RWPE2 (cell line): ENCODE data around the gene SHROOM3.
A peak's percentile ranks its signal among the peaks of the same experiment; 100 is the strongest.

Experiments used
- ATAC-seq: fragments of 200-7000 bp; cut with Tn5 transposase; 3 replicates; pipeline ENCODE4 v1.9.1; 2021; ENCODE audit warnings: low read depth
- DNase-seq: peaks from one replicate; pipeline ENCODE4 v3.0.0-alpha.2; 2020; ENCODE audit warnings: low spot score
- H3K27ac ChIP-seq: fragments of 450-650 bp; 2 replicates; pipeline ENCODE4 v1.5.1; 2017; ENCODE audit warnings: mild to moderate bottlenecking; ENCODE audit not compliant: poor library complexity, severe bottlenecking
- H3K27me3 ChIP-seq: fragments of 250-450 bp; sonication (Bioruptor Pico); 2 replicates; pipeline ENCODE4 v1.5.1; 2021; ENCODE audit warnings: mild to moderate bottlenecking, moderate library complexity; ENCODE audit not compliant: insufficient read depth, poor library complexity, severe bottlenecking
- H3K36me3 ChIP-seq: fragments of 250-450 bp; sonication (Bioruptor Pico); 2 replicates; pipeline ENCODE4 v1.5.1; 2020; ENCODE audit warnings: low read depth, mild to moderate bottlenecking, moderate library complexity
- H3K4me1 ChIP-seq: fragments of 250-450 bp; sonication (Bioruptor Pico); 2 replicates; pipeline ENCODE4 v1.5.1; 2021; ENCODE audit warnings: mild to moderate bottlenecking, moderate library complexity; ENCODE audit not compliant: insufficient read depth, poor library complexity, severe bottlenecking
- H3K4me3 ChIP-seq: fragments of 250-450 bp; sonication (Bioruptor Pico); 2 replicates; pipeline ENCODE4 v1.5.1; 2021; ENCODE audit warnings: mild to moderate bottlenecking, moderate library complexity; ENCODE audit not compliant: severe bottlenecking
- H3K9me3 ChIP-seq: fragments of 250-450 bp; sonication (Bioruptor Pico); 2 replicates; pipeline ENCODE4 v1.5.1; 2021; ENCODE audit warnings: mild to moderate bottlenecking, moderate library complexity; ENCODE audit not compliant: severe bottlenecking
- CTCF ChIP-seq: fragments of 450-650 bp; IDR thresholded peaks from one replicate; pipeline ENCODE4 v1.5.1; 2017; ENCODE audit warnings: mild to moderate bottlenecking, moderate library complexity; ENCODE audit not compliant: poor library complexity, severe bottlenecking

SHROOM3 gene

GRCh38 chr4:76569225-76569624 lies 134.2 kb downstream of the SHROOM3 start:
- Histone ChIP-seq H3K36me3 (no peaks in the 10 kb centered on the region), H3K9me3 (no peaks in the 10 kb centered on the region), H3K27ac (no peak overlapping the region), H3K4me3 (no peak overlapping the region), H3K4me1 (peaks cover 11% of the 10 kb centered on the region), H3K27me3 (no peaks in the 10 kb centered on the region)
- no peak for TF ChIP-seq CTCF
- DNase-seq (no peak), ATAC-seq (no peak)

GRCh38 chr4:76569706-76570105 lies 134.7 kb downstream of the SHROOM3 start:
- no peak overlapping the region for H3K4me3 ChIP-seq
- no peak for ATAC-seq
- peaks cover 11% of the 10 kb centered on the region for H3K4me1 ChIP-seq
- H3K9me3 ChIP-seq: no peaks in the 10 kb centered on the region
- H3K27me3 ChIP-seq: no peaks in the 10 kb centered on the region
- H3K27ac ChIP-seq: no peak overlapping the region
- no peak for TF ChIP-seq CTCF
- no peaks in the 10 kb centered on the region for H3K36me3 ChIP-seq
- DNase-seq: no peak

GRCh38 chr4:76570141-76570973 lies 135.3 kb downstream of the SHROOM3 start:
- no peak for TF ChIP-seq CTCF
- peaks cover 11% of the 10 kb centered on the region for H3K4me1 ChIP-seq
- no peaks in the 10 kb centered on the region for H3K36me3 ChIP-seq
- H3K27ac ChIP-seq: no peak overlapping the region
- DNase-seq (no peak), ATAC-seq (peak; percentile 82)
- H3K9me3 ChIP-seq: no peaks in the 10 kb centered on the region
- no peaks in the 10 kb centered on the region for H3K27me3 ChIP-seq
- H3K4me3 ChIP-seq: no peak overlapping the region

GRCh38 chr4:76571274-76571673 lies 136.2 kb downstream of the SHROOM3 start:
- no peak overlapping the region for H3K4me3 ChIP-seq
- H3K27ac ChIP-seq: no peak overlapping the region
- TF ChIP-seq CTCF: no peak
- DNase-seq (no peak), ATAC-seq (no peak)
- no peaks in the 10 kb centered on the region for H3K9me3 ChIP-seq
- H3K27me3 ChIP-seq: no peaks in the 10 kb centered on the region
- H3K36me3 ChIP-seq: no peaks in the 10 kb centered on the region
- H3K4me1 ChIP-seq: peaks cover 11% of the 10 kb centered on the region

- Histone ChIP-seq H3K36me3 (no peaks in the 10 kb centered on the region), H3K9me3 (no peaks in the 10 kb centered on the region), H3K4me3 (no peak overlapping the region), H3K4me1 (peaks cover 11% of the 10 kb centered on the region), H3K27ac (no peak overlapping the region), H3K27me3 (no peaks in the 10 kb centered on the region)
- no peak for DNase-seq
- no peak for TF ChIP-seq CTCF
- ATAC-seq: no peak
Measured at GRCh38 chr4:76572224-76572623, 137.2 kb downstream of the SHROOM3 start.
